ENCODE results near the gene SPATA25. TPM values are rescaled to one million over a fixed set of nuclear protein-coding genes. Genes with fewer than 3 reads are reported as not detected.

SPATA25 gene
- total RNA-seq, 1 experiment from 2014 or later = 7.3 TPM

- intact Hi-C loops (cut with micrococcal nuclease; ENCODE audit: unreplicated experiment) = no loop called here
- Histone ChIP-seq H3K27me3 (replicated peaks; ENCODE audit: control insufficient read depth, insufficient read depth, low read length) (no peaks in the 10 kb centered on the region), H3K9me3 (no peaks in the 10 kb centered on the region), H3K4me1 (peaks cover 8% of the 10 kb centered on the region), H3K36me3 (ENCODE audit: control insufficient read depth, insufficient read depth, low read length) (peaks cover 8% of the 10 kb centered on the region), H3K4me3 (ENCODE audit: low read depth, low read length) (no peak overlapping the region)
- Mint-ChIP-seq H3K27ac (ENCODE audit: unreplicated experiment) (no peak overlapping the region), H3K9me3 (ENCODE audit: unreplicated experiment) (no peaks in the 10 kb centered on the region), H3K4me1 (ENCODE audit: low read depth, unreplicated experiment) (peaks cover 32% of the 10 kb centered on the region), H3K27me3 (ENCODE audit: insufficient read depth, unreplicated experiment) (no peaks in the 10 kb centered on the region), H3K4me3 (ENCODE audit: unreplicated experiment) (no peak overlapping the region), H3K36me3 (ENCODE audit: insufficient read depth, unreplicated experiment) (peaks cover 44% of the 10 kb centered on the region)
- no TSS peak for BruUV-seq (replicated peaks)
- no peak for DNase-seq
- TF ChIP-seq CTCF (IDR thresholded peaks at IDR 0.05; ENCODE audit: insufficient read depth in 1 of 2, low read depth in 1 of 2, low read length in 1 of 2, severe bottlenecking in 1 of 2, unreplicated experiment in 1 of 2) = no peak
- POLR2A ChIA-PET = interaction anchor here (0.6 kb wide), 3 partner anchors 17 to 68 kb away, joined by 3 to 4 read pairs (median 3); no protein-coding TSS in a partner anchor
- CTCF ChIA-PET = interaction anchor here (1.6 to 4.3 kb wide), 2 partner anchors 45 to 69 kb away, joined by 3 to 49 read pairs; partner anchors contain the start of gene PCIF1
Measured at GRCh38 chr20:45888681-45889080, 1.3 kb upstream of the SPATA25 start.

DNA sequence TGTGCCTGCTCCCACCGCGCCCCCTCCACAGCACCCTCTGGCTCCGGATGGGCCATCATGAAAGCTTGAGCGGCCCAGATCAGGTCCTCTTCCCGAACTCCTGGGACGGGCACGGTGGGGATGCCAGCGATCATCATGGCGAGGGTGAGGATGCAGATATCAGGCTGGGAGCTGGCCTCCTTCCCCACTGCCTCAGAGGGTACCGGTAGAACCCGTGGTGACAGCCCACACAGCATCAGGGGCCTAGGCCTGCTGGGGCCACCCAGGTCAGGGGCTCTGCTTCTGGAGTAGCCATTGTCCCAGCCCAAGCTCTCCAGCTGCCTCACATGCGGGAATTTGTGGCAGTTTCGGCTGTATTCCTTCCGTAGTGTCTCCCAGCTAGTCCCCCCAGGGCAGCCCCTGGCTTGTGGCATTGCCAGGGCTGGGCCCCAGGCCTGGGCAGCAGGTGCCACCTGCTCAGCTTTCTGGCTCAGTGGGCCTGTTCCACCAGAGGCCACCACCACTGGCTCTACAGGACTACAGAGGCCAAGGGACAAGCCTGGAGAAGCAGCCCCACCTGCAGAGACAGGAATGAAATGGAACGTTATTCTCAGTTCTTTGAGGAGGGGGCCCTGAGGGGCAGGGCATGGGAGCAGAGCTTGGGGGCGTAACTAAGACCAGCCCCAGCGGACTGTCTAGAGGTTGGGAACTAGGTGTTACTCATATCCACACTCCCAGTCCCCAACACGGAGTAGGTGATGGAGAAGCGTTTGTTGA lies 654 bp downstream of the SPATA25 start:
- peaks cover 2% of the 10 kb centered on the region for H3K4me1 ChIP-seq
- H3K27ac Mint-ChIP-seq (ENCODE audit: unreplicated experiment) = no peak overlapping the region
- DNase-seq = no peak
- ChIA-PET CTCF (no interaction called here), POLR2A (interaction anchor here (1.3 kb wide), 1 partner anchor 15 kb away, joined by 3 read pairs; no protein-coding TSS in a partner anchor)
- peaks cover 41% of the 10 kb centered on the region for H3K36me3 Mint-ChIP-seq (ENCODE audit: insufficient read depth, unreplicated experiment)
- H3K27me3 ChIP-seq (replicated peaks; ENCODE audit: control insufficient read depth, insufficient read depth, low read length) = no peaks in the 10 kb centered on the region
- peaks cover 20% of the 10 kb centered on the region for H3K4me1 Mint-ChIP-seq (ENCODE audit: low read depth, unreplicated experiment)
- no peak overlapping the region for H3K4me3 Mint-ChIP-seq (ENCODE audit: unreplicated experiment)
- H3K9me3 Mint-ChIP-seq (ENCODE audit: unreplicated experiment) = no peaks in the 10 kb centered on the region
- no peaks in the 10 kb centered on the region for H3K9me3 ChIP-seq
- H3K36me3 ChIP-seq (ENCODE audit: control insufficient read depth, insufficient read depth, low read length) = peaks cover 6% of the 10 kb centered on the region
- intact Hi-C loops (cut with micrococcal nuclease; ENCODE audit: unreplicated experiment) = no loop called here
- H3K27me3 Mint-ChIP-seq (ENCODE audit: insufficient read depth, unreplicated experiment) = no peaks in the 10 kb centered on the region
- BruUV-seq (replicated peaks) = no TSS peak
- TF ChIP-seq CTCF (IDR thresholded peaks at IDR 0.05; ENCODE audit: insufficient read depth in 1 of 2, low read depth in 1 of 2, low read length in 1 of 2, severe bottlenecking in 1 of 2, unreplicated experiment in 1 of 2) = no peak
- no peak overlapping the region for H3K4me3 ChIP-seq (ENCODE audit: low read depth, low read length)

GRCh38 chr20:45883100-45883469 lies 4.3 kb downstream of the SPATA25 start:
- ChIA-PET CTCF (no interaction called here), POLR2A (interaction anchor here (0.7 kb wide), 1 partner anchor 11 kb away, joined by 3 read pairs; no protein-coding TSS in a partner anchor)
- H3K36me3 Mint-ChIP-seq (ENCODE audit: insufficient read depth, unreplicated experiment) = peaks cover 29% of the 10 kb centered on the region
- H3K36me3 ChIP-seq (ENCODE audit: control insufficient read depth, insufficient read depth, low read length) = peaks cover 4% of the 10 kb centered on the region
- no peaks in the 10 kb centered on the region for H3K4me1 ChIP-seq
- H3K27me3 ChIP-seq (replicated peaks; ENCODE audit: control insufficient read depth, insufficient read depth, low read length) = no peaks in the 10 kb centered on the region
- no peaks in the 10 kb centered on the region for H3K9me3 ChIP-seq
- no TSS peak for BruUV-seq (replicated peaks)
- no peaks in the 10 kb centered on the region for H3K27me3 Mint-ChIP-seq (ENCODE audit: insufficient read depth, unreplicated experiment)
- intact Hi-C loops (cut with micrococcal nuclease; ENCODE audit: unreplicated experiment) = no loop called here
- H3K27ac Mint-ChIP-seq (ENCODE audit: unreplicated experiment) = no peak overlapping the region
- H3K9me3 Mint-ChIP-seq (ENCODE audit: unreplicated experiment) = no peaks in the 10 kb centered on the region
- TF ChIP-seq CTCF (IDR thresholded peaks at IDR 0.05; ENCODE audit: insufficient read depth in 1 of 2, low read depth in 1 of 2, low read length in 1 of 2, severe bottlenecking in 1 of 2, unreplicated experiment in 1 of 2) = no peak
- no peak for DNase-seq
- no peak overlapping the region for H3K4me3 ChIP-seq (ENCODE audit: low read depth, low read length)
- H3K4me1 Mint-ChIP-seq (ENCODE audit: low read depth, unreplicated experiment) = peaks cover 19% of the 10 kb centered on the region
- peak overlapping the region; percentile 96 for H3K4me3 Mint-ChIP-seq (ENCODE audit: unreplicated experiment)
